HG03378 (cell line): ENCODE results near the gene CERS1.
"Not testable (repeated sequence)": the region's sequence is repeated elsewhere in the genome, so short reads cannot be mapped to it uniquely, and the experiment has no call there.

Source experiments
- ATAC-seq: cut with Tn5 transposase; IDR thresholded peaks from one replicate; pipeline ENCODE4 v1.9.1; 2021; ENCODE audit warnings: mild to moderate bottlenecking, moderate library complexity; ENCODE audit not compliant: unreplicated experiment

Gene CERS1

GRCh38 chr19:18919900-18920214 lies 23.9 kb upstream of the CERS1 start:
- no peak for ATAC-seq

DNA sequence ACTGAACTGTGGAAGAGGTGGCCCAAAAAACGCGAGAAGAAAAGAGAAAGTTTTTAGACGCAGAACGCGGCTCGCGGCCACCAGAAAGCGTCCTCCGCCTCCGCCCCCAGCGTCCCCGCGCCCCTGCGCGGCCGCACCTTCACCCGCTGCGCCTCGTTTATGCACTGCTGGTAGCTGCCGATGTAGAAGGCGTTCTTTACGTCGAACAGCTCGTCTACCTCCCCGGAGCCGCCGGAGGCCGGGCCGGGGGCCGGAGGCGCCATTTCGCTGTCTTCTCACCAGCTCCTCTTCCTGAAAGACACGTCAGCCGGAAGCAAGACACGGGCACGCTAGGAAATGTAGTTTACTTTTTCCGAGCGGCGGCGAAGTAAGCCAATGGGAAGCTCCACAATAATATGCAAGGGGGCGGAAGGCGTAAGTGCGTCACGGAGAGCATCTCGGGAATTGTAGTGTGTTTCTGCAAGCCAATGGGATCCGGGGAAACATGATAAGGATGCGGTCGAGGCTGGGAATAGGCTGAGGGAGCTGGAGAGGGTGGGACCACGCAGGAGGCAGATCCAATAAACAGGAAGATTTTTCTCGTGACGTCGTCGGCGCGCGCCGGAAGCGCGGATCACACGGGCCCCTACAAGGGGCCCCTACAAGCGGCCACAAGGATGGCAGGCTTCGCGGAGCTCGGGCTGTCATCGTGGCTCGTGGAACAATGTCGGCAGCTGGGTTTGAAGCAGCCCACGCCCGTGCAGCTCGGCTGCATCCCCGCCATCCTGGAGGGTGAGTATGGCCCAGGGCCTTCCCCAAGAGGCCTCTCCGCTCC lies 23.3 kb upstream of the CERS1 start, which contains the start of the genes COPE and DDX49:
Gene COPE, minus strand, starts transcription at position 302 of the 814 bp plus-strand sequence. Its CDS starts 39 bp downstream, at position 263.
Gene DDX49, plus strand, starts transcription at position 630 of the 814 bp plus-strand sequence. Its CDS starts 27 bp downstream, at position 657.
- peak; percentile 92 for ATAC-seq

DNA sequence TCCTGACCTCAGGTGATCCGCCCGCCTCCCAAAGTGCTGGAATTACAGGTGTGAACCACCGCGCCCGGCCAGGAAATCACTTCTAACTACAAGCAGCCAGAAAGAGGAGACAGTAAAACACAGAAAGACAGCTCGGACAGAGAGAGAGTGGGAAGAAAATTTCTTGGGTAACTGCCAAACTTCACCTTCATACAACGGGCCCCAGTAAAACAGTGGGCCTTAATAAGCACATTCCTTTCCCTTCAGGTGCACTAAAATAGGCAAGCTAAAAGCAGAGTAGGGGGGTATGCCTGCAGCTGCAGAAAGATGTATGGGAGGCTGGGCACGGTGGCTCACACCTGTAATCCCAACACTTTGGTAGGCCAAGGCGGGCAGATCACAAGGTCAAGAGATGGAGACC lies 21.6 kb upstream of the CERS1 start:
- not testable (repeated sequence) for ATAC-seq

GRCh38 chr19:18915639-18916038 lies 19.7 kb upstream of the CERS1 start:
- no peak for ATAC-seq

DNA sequence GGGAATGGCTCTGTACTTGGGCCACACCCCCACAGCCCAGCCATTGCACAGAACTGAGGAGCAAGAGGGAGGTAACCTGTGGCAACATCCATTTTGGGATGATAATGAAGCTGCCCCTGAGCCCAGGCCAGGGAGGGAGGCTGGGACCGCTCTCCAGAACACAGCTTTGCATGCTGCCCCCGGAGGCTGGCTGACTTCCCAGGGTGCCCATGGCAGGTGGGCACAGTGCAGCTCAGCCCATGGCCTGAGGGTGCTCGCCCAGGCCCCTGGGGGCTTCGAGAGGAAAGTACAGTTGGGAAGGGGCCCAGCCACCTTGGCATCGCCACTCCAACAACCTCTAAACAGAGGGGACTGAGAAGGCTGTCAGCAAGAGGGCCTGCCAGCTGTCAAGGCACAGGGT lies 17.5 kb upstream of the CERS1 start:
- ATAC-seq = no peak

- ATAC-seq = no peak
These were observed 17.0 kb upstream of the CERS1 start for GRCh38 chr19:18912933-18913332.

DNA sequence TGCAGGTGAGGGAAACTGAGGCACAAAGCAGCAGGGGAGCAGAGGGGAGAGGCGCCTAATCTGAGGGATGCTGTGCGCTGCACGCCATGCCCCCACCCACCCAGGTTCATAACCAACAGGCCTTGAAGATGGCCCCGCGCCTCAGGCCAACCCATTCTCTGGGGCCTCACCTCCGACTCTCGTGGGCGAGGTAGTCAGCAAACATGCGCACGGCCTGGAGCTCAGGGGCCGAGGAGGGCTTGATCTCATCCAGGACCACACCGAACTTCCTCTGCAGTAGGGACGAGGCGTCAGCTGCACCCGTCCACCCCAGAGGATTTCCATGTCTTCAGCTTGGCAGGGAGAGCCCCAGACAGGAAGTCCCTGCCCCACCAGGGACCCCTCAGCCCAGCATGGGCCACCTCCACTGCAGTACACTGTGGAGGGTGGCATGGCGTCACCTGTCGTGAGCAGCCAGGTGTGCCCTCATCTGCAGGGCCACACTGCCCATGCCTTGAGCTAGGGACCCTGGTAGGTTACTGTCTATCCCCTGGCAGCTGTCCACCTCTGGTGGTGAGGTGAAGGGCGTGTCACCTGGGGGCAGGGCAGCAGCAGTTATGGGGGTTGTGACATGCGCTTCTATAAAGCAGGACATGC lies 15.0 kb upstream of the CERS1 start:
- ATAC-seq = no peak

DNA sequence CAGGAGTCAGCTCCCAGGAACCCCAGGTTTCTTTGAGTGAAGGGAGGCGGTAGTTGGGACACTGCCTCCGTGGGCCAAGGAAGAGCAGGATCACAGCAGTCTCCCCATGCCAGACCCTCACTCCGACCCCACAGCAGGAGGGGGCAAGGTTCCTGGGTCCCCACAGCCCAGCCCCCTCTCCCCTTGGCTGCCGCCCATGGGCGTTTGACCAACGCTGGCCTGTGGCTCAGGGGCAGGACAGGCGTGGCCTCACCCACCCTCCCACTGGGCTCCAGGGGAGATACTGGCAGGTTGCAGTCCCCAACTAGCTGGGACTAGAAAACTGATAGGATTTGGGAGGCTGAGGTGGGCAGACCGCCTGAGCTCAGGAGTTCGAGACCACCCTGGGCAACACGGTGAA lies 14.1 kb upstream of the CERS1 start:
- ATAC-seq = no peak

- no peak for ATAC-seq
These were observed 13.1 kb upstream of the CERS1 start for GRCh38 chr19:18908917-18909619.

DNA sequence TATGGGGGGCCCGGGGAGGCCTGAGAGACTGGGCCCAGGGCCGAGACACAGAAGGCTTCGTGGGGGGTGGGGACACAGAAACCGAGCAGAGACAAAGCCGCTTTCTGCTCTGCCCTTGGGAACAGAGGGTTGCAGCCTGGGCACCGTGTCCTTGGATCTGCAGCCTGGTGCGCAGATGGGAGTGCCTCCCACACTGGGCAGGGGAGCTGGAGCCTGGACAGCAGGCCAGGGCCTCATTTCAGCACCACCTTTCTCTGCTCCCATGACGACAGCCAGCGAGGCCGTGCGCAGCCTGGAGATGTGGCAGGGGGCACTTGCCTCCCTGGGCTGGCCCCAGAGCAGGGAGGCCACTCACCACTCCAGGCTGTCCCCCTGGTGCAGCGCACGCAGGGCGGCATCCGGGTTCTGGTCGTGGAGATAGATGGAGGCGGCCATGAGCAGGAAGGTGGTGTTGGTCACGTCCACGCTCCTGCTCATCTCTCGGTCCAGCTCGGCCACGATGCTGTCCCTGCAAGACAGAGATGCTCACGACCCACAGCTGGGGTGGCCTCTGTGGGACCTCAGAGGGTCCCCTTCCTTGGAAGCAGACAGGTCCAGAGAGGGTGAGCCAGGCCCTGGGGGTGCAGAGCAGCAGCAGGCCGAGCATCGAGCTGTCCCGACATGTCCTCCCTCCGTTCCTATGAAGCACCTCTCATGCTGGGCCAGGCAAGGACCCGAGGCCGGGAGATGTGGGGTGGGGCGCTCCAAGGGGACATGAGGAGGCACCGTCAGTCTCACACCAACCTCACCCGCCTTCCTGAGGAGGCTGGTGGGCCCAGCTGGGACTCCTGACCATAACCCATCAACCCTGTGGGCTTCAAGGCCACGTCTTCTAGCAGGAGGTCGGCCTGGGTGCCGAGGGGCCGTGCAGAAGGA lies 10.9 kb upstream of the CERS1 start:
- no peak for ATAC-seq

DNA sequence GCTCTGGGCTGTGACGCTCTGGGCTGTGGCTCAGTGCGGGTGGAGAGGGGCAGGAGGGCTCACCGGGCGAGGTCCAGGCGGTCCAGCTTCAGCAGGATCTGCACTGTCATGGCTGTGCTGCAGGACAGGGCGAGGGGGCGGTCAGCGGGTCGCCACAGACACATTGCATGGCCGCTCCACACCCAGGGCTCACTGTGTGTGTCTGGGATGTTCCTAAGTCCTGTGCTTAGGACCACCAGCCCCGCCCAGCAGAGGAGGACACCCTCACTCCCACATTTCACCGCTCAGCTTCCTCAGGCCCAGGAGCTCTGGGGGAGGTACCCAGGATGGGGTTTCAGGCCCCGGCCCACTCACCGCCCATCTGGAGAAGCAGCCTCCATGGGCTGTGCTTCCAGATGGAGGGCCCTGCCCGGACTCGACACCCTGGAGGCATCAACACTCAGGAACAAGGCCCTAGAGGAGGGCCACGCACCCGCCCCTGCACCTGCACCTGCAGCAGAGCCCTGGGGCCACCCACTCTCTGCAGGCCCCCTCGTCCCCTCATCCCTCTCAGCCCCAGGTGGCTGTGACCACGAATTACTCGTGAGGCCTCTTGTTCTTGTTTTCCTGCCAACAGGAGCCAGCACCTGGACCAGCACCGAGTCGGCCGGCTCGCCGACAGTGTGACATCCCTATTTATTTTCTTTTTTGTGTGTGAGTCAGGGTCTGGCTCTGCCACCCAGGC lies 9.7 kb upstream of the CERS1 start:
- ATAC-seq = no peak

- ATAC-seq = no peak
These were observed 9.1 kb upstream of the CERS1 start for GRCh38 chr19:18905058-18905456.

GRCh38 chr19:18904334-18905057 lies 8.5 kb upstream of the CERS1 start:
- no peak for ATAC-seq

- ATAC-seq = no peak
These were observed 7.4 kb upstream of the CERS1 start for GRCh38 chr19:18903156-18904037.

- not testable (repeated sequence) for ATAC-seq
These were observed 6.6 kb upstream of the CERS1 start for GRCh38 chr19:18902519-18902918.

DNA sequence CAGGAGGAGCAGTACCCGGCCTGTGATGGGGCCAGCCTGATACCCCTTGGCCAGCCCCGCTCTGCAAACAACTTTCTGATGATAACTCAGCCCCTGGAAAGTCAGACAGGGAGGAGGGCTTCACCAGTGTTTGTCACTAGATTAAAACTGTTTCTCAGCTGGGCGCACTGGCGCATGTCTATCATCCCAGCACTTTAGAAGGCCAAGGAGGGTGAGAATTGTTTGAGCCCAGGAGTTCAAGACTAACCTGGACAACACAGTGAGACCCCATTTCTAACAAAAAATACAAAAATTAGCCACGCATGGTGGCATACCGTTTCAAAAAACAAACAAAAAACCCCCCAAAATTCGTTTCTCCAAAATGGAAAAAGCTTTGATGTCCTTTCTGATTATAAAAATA lies 5.5 kb upstream of the CERS1 start:
- ATAC-seq = no peak

- no peak for ATAC-seq
These were observed 4.9 kb upstream of the CERS1 start for GRCh38 chr19:18900700-18901481.
